Peyer's patch (tissue), 4 donors: ENCODE results near the gene FAM151A.

Experiments used
- CTCF ChIP-seq, 6 experiments: fragments of 450-650 bp in 4 of 6; fragments of 200-600 bp in 2 of 6; sonication (generic) in 1 of 6; IDR thresholded peaks; one replicate each; pipeline ENCODE4 v1.5.1; 2017 to 2019; ENCODE audit warnings: antibody characterized with exemption in 6 of 6, mild to moderate bottlenecking in 3 of 6, moderate library complexity in 1 of 6
- POLR2A ChIP-seq, 2 donors: fragments of 450-650 bp; IDR thresholded peaks; one replicate each; pipeline ENCODE4 v1.5.1; 2017; ENCODE audit warnings: antibody characterized with exemption in 2 of 2, mild to moderate bottlenecking in 2 of 2, moderate library complexity in 2 of 2

- TF ChIP-seq CTCF (IDR thresholded peaks at IDR 0.05) (peak in 1 of 6 experiments; percentile 8), POLR2A (IDR thresholded peaks at IDR 0.05) (no peak)
Observed at GRCh38 chr1:54604572-54605370, 18.6 kb downstream of the FAM151A start.
